Stimulated activated CD4-positive, alpha-beta T cell treated with anti-CD3 and anti-CD28 coated beads, Interleukin-1b, Interleukin-23, amount 100 ng/mL, for 48 hours (primary cell): Measurements from ENCODE around the gene TMEM240.
"Not testable (repeated sequence)": the region's sequence is repeated elsewhere in the genome, so short reads cannot be mapped to it uniquely, and the experiment has no call there.

Experiments used
- DNase-seq: peaks from one replicate; pipeline ENCODE4 v3.0.0-alpha.2; 2020

TMEM240 gene

GRCh38 chr1:1556961-1557360 is 16.5 kb upstream of the TMEM240 start:
- DNase-seq = not testable (repeated sequence)

GRCh38 chr1:1556505-1556904 is 16.1 kb upstream of the TMEM240 start:
- no peak for DNase-seq

DNA sequence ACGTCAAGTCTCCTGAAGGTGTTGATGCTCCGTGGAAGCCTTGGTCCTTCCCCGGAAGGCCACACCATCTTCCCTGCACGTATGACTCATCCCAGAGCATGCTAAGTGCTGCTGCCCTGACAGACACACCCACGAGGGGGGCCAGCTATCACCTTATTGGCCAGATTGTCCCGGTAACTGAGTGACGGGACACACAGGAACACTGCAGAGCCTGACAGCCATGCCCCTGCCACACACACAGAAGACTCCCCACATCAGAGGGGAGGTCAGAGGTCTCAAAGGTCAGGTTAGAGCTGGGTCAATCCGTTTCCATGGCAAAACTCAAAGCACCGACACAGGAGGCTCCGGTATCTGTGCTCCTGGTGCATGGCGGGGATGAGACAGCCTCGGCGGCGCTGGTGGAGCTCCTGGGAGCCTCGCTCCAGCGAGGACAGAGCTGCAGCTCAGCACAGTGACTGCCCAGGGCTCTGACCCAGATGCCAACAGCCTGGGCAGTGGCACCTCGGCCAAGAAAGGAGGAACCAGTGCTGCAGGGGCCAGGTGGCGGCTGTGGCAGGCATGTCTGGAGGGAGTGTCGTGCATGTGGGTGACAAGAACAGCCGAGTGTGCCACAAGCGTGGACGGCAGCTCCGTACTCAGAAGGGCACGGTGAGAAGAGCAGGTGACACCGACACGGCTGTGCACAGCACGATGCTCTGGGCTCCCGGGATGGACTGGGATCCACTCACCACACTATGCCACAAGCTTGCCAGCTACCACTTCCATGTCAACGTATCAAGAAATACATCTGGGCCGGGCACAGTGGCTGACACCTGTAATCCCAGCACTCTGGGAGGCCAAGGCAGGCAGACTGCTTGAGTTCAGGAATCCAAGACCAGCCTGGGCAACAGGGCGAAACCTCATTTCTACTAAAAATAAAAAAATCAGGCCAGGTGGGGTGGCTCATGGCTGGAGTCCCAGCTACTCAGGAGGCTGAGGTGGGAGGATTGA is 14.8 kb upstream of the TMEM240 start:
- DNase-seq = no peak

DNA sequence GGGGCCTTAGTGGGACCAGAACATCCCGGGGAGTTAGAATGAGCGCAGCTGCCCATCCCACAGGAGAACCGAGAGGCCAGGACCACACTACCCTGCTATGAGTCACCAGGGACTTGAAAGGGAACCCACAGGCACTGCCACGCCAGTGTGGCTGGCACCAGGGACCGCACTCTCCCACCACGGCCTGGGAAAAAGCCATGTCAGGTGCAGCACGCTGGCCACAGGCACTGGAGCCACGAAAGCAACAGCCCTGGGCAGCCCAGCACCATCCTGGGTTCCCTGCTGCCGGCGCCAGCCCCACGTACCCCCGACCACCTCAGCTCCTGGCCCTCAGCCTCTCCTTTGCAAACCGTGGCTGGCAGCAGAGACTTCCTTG is 14.1 kb upstream of the TMEM240 start:
- no peak for DNase-seq

- DNase-seq = no peak
Observed at GRCh38 chr1:1553821-1554494, 13.5 kb upstream of the TMEM240 start.

GRCh38 chr1:1552263-1552639 is 11.8 kb upstream of the TMEM240 start:
- DNase-seq = no peak

DNA sequence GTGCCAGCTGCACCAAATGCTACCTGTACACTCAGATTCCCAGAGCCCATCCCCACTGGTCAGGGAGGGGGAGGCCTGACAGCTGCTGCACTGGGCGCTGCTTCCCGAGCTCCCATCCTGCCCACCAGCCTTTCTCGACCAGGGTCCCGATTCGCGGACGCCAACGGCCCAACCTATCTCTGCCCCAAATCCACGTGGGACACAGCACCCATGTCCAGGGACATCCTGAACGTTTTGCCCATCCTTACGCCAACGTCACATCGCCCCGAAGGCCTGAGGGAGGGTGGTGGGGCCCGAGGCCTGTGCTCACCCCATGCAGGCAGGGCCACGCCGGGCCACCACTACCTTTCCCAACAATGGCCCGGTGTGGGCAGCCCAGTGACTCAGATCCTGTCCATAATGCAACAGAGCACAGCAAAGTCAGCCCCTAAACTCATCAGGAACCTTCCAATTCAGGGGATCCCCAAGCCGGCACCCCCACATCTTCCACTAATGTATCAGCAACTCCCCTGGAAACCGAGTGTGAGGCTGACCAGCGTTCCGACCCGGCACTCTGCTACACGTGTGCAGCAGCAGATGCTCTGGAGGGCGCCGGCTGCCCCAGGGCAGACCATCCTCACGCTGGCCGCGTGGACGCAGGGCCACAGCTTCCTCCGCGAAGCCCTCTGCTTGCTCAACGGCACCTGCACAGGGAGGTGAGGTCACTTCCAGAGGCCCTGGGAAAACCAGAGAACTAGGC is 11.3 kb upstream of the TMEM240 start:
- DNase-seq = no peak

- DNase-seq = no peak
Observed at GRCh38 chr1:1550591-1551432, 10.4 kb upstream of the TMEM240 start.

DNA sequence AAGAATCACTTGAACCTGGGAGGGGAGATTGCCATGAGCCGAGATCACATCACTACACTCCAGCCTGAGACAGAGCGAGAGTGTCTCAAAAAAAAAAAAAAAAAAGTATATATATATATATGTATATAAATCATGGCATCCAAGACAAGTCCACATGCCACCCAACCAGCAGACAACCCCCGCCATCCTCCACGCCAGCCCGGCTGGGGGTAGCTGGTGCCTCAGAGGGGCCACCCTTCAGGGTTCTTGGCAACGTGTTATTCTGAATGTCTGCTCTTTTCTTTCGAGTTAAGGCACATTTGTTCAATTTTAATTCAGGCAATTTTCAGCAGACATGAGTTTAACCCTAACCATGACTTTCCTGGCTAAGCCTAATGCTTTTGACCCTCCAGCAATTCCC is 9.7 kb upstream of the TMEM240 start:
- DNase-seq = no peak

DNA sequence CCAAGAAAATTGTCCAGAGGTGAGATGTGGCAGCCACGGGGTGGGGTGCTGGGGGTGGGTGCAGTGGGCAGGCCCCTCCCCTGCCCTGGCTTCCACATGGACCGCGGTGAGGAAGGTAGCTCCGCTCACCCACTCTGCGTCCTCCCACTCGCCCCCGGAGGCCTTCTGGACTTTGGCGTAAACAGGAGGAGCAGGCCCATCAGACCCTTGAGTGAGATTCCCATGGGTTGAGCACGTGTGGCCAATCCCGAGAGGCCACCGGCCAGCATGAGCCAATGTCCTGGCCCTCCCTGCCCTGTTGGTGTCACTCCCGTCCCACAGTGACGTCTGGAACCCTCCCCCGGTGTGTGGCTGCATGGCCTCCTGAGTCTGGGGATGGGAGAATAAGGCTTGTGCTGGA is 8.2 kb upstream of the TMEM240 start:
- DNase-seq = no peak

GRCh38 chr1:1547476-1547875 is 7.1 kb upstream of the TMEM240 start:
- DNase-seq = no peak

- DNase-seq = no peak
Observed at GRCh38 chr1:1547011-1547410, 6.6 kb upstream of the TMEM240 start.

DNA sequence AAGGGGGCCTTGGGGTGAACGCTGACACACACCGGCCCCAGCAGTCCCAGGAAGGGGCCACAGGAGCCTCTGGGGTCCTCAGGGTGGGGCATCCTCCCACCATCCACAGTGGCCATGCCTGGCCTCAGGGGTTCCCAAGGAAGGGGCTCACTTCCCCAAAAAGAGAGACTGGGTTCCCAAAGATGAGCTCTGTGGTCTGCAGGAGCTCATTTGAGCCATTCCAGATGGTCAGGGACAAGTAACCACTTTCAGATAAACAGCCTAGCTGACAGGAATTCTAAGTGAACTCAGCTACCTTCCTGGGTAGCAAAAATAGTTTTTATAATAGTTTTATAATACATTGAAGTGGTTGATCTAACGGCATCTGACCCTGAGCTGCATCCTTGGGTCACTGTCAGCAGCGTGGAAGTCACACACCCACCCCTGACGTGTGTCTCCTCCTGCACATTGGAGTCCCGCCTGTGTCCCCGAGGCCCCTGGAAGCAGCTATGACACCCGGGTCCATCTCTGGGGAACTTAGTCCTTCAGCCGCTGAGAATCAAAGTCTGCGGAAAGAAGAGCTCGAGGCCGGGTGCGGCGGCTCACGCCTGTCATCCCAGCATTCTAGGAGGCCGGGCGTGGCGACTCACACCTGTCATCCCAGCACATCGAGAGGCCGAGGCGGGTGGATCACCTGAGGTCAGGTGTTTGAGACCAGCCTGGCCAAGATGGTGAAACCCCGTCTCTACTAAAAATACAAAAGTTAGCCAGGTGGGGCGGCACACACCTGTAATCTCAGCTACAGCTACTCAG is 5.7 kb upstream of the TMEM240 start:
- no peak for DNase-seq

DNA sequence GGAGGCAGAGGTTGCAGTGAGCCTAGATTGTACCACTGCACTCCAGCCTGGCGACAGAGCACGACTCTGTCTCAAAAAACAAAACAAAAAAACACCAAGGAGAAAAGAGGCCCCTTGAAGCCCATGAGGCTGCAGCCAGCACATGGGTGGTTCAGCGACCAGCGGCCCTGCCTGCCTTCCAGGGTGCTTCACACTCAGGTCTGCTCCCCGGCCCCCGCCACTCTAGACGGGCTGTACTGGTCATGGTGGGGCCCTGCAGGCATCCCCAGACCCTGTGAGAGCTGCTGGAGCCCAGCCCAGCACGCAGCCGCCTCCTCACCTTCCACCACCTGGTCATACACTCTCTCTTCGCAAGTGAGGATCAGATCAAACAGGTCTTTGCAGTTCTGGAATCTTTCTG is 4.1 kb upstream of the TMEM240 start:
- no peak for DNase-seq

- no peak for DNase-seq
Observed at GRCh38 chr1:1543706-1544099, 3.3 kb upstream of the TMEM240 start.

DNA sequence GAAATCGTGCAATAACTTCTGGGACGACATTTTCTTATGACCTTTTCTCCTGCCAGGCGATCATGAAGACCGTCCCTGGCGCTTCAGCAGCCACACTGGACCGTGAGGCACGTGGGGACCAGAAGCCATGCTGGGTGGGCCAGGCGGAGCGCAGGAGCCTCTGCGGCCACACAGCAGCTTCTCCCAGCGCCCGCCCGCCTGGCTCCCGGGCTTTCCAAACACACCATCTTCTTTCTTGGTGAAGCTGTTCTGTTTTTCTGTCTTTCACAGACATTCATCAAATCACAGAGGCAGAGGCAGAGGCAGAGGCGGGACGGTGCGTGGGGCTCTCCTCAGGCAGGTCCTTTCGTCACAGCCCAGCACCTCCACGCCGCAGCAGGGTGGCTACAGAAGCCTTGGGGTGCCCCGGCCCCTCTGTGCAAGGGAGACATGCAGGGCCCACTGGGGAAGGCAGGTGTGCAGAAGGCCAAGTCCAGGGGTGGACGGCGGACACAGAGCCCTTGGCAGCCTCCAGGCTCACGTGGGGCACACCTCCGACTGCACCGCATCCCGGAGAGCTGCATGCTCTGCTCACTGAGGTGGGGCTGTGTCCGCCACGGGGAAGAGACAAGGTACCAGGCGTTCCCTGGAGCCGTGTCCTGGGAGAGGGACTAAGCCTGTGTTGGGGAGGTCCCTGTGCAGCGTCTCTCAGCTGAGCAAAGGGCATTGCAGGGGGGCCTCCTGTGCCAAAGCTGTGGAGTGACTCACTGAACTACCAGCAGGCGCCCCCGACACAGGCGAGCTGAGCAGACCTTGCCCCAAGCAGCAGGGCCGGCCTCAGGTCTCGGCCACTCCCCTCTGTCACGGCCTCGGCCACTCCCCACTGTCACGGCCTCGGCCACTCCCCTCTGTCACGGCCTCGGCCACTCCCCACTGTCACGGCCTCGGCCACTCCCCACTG is 2.6 kb upstream of the TMEM240 start:
- no peak for DNase-seq

DNA sequence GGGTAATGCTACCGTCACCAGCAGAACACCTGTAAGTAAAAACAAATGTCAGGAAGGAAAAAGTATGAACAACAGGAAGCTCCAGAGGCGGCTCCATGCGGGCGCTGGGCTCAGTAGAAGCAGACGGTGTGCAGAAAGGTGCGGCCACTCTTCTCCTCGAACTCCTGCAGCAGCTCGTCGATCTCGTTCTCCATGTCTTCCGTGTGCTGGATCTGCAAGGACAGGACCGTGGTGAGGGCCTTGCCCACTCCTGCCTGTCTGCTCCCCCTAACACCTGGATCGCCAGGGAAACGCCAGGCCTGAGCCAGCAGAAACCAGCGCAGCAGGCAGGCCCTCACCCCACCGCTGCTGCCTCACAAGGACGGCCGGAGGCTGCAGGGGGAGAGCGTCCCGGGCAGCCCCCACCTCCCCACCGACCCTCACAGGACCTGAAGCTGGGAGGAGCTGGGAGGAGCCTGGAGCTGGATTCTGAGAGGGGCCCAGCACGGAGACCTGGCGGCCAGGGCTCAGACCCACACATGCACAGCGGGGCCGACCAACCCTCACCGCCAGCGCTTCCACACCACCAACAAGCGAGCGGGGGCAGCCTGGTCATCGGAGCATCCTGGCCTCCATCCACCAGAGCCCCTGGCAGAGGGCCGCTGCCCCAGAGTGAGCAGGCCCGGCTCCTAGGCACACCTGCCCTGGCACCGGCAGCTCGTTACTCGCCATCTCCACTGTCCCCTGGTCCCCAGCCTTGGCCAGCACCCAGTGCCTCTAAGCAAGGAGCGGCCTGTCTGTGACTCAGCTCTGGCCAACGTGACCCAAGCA is 1.7 kb upstream of the TMEM240 start:
- no peak for DNase-seq

DNA sequence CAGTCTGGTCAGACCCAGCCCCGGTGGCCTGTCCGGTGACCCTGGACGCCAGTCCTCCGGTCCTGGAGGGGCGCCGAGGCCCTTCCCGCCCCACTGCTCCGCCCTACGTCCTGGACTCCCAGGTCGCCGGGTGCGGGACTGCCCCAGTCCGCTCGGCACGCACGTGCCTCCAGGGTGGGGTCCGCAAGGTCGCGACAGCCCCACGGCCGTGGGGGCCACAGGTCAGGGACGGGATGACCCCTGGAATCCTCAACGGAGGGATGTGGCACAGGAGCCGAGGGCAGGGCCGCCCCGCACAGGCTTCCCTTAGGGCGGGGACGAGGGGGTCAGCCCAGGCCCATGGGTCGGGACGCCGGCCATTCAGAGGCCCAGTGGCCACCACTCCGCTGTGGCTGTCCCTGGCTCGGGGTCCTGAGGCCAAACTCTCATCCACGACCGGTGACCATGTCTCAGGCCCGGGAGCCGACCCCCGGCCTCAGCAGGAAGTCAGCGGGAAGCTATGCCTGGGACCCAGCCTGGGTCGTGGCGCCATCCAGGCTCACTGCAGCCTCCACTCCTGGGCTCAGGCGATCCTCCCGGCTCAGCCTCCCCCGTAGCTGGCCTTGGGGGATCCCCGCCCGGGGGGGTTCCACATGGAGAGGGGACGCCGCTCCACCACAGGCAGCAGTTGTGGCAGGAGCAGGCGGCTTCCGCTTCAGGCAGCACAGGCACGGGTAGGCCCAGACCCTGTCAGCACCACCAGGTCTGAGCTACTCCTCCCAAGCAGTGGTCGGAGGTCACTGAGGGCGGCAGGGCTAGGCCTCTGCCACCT is 599 bp upstream of the TMEM240 start:
- DNase-seq = no peak
